Esophagus squamous epithelium (tissue), 5 donors: ENCODE results near the gene OR5AR1. TPM values are rescaled to one million over a fixed set of nuclear protein-coding genes. Genes with fewer than 3 reads are reported as not detected.
"Not testable (repeated sequence)": the region's sequence is repeated elsewhere in the genome, so short reads cannot be mapped to it uniquely, and the experiment has no call there.

Experiments
- DNase-seq: peaks from one replicate; lab custom pipeline; 2025; lab: John Stamatoyannopoulos, UW
- H3K27ac ChIP-seq, 4 donors: fragments of 200-600 bp; sonication (generic); one replicate each; pipeline ENCODE4 v1.5.1; 2016 to 2019; ENCODE audit warnings: mild to moderate bottlenecking in 1 of 4
- H3K27me3 ChIP-seq, 4 donors: fragments of 200-600 bp; sonication (generic); 1 replicate in 3 of 4; 2 replicates in 1 of 4; pipeline versions ENCODE4 v1.5.1 to v1.6.0; 2017 to 2021; ENCODE audit warnings: antibody characterized with exemption in 1 of 4
- H3K36me3 ChIP-seq, 3 donors: fragments of 200-600 bp; sonication (generic); one replicate each; pipeline ENCODE4 v1.5.1; 2016 to 2019
- H3K4me1 ChIP-seq, 3 donors: fragments of 200-600 bp; sonication (generic); one replicate each; pipeline ENCODE4 v1.5.1; 2017 to 2019
- H3K4me3 ChIP-seq, 4 donors: fragments of 200-600 bp; sonication (generic); 1 replicate in 3 of 4; 2 replicates in 1 of 4; pipeline ENCODE4 v1.5.1; 2016 to 2019; ENCODE audit warnings: mild to moderate bottlenecking in 2 of 4, moderate library complexity in 1 of 4
- H3K9me3 ChIP-seq, 3 donors: fragments of 200-600 bp; sonication (generic); one replicate each; pipeline ENCODE4 v1.5.1; 2016 to 2019
- CTCF ChIP-seq, 6 experiments: fragments of 450-650 bp in 4 of 6; fragments of 200-600 bp in 2 of 6; sonication (generic) in 2 of 6; IDR thresholded peaks; one replicate each; pipeline ENCODE4 v1.5.1; 2016 to 2019; ENCODE audit warnings: antibody characterized with exemption in 6 of 6, mild to moderate bottlenecking in 4 of 6, moderate library complexity in 4 of 6
- POLR2A ChIP-seq, 4 donors: fragments of 450-650 bp; IDR thresholded peaks; one replicate each; pipeline ENCODE4 v1.6.1; 2017; ENCODE audit warnings: antibody characterized with exemption in 4 of 4, mild to moderate bottlenecking in 4 of 4, moderate library complexity in 3 of 4
- WGBS, 2 donors: methylation state at CpG; one replicate each; pipeline ENCODE4 v1.1.5; 2018; 5-methylcytosine and 5-hydroxymethylcytosine counted together
- intact Hi-C: fragments of 100-400 bp; cut with DNase I; formaldehyde crosslinking; loops from one replicate; pipeline ENCODE4 v1.15.0; 2022
- total RNA-seq, 4 donors: library from RNA; depleted of rRNA; stranded (reverse); fragments of >200 nt; gene quantifications; one replicate each; pipeline ENCODE4 v1.1.0, GENCODE V29; 2016
- donor health status: DM: yes; HTN: yes; CAD: no.

The OR5AR1 gene
- total RNA-seq, 4 donors from 2014 or later = not detected

GRCh38 chr11:56637500-56637899 is 26.0 kb upstream of the OR5AR1 start:
- Histone ChIP-seq H3K36me3 (no peaks in the 10 kb centered on the region), H3K4me1 (no peaks in the 10 kb centered on the region), H3K27me3 (no peaks in the 10 kb centered on the region), H3K9me3 (peaks cover 0 to 3% (median 0%) of the 10 kb centered on the region in 3 donors), H3K27ac (no peak overlapping the region), H3K4me3 (no peak overlapping the region)
- TF ChIP-seq CTCF (IDR thresholded peaks at IDR 0.05) (no peak), POLR2A (IDR thresholded peaks at IDR 0.05) (no peak)
- 63 to 77% methylated on average over 3 of the region's 3 CpGs for WGBS, 2 donors
- intact Hi-C loops = no loop called here
- DNase-seq = no peak

- H3K27me3 ChIP-seq = no peaks in the 10 kb centered on the region
- DNase-seq = no peak
- no peak for TF ChIP-seq POLR2A (IDR thresholded peaks at IDR 0.05)
- H3K36me3 ChIP-seq = no peaks in the 10 kb centered on the region
- no peaks in the 10 kb centered on the region for H3K4me1 ChIP-seq
- WGBS, 2 donors = 53 to 60% methylated on average over 2 of the region's 2 CpGs
- H3K9me3 ChIP-seq = peaks cover 0 to 3% (median 0%) of the 10 kb centered on the region in 3 donors
- H3K4me3 ChIP-seq = no peak within 1 kb of the TSS
- no peak within 1 kb of the TSS for H3K27ac ChIP-seq
- intact Hi-C loops = no loop called here
Observed at GRCh38 chr11:56642339-56642738, 21.1 kb upstream of the OR5AR1 start, which contains the start of gene OR5AP2. TSS of gene OR5AP2 (minus strand) at chr11:56642439. CDS start at chr11:56642439, 0 bp downstream.

GRCh38 chr11:56659755-56660154 is 3.7 kb upstream of the OR5AR1 start:
- no peaks in the 10 kb centered on the region for H3K9me3 ChIP-seq
- H3K27me3 ChIP-seq = no peaks in the 10 kb centered on the region
- H3K4me3 ChIP-seq = no peak overlapping the region
- 22 to 25% methylated on average over 3 of the region's 3 CpGs for WGBS, 2 donors
- TF ChIP-seq CTCF (IDR thresholded peaks at IDR 0.05) = no peak
- TF ChIP-seq POLR2A (IDR thresholded peaks at IDR 0.05) = no peak
- intact Hi-C loops = no loop called here
- no peaks in the 10 kb centered on the region for H3K4me1 ChIP-seq
- H3K36me3 ChIP-seq = no peaks in the 10 kb centered on the region
- DNase-seq = no peak
- H3K27ac ChIP-seq = no peak overlapping the region

- no peak for DNase-seq
- Histone ChIP-seq H3K9me3 (no peaks in the 10 kb centered on the region), H3K36me3 (no peaks in the 10 kb centered on the region), H3K4me3 (no peak overlapping the region), H3K4me1 (no peaks in the 10 kb centered on the region), H3K27me3 (no peaks in the 10 kb centered on the region), H3K27ac (no peak overlapping the region)
- TF ChIP-seq POLR2A (IDR thresholded peaks at IDR 0.05) = no peak
- TF ChIP-seq CTCF (IDR thresholded peaks at IDR 0.05) = no peak
- intact Hi-C loops = no loop called here
- 50 to 52% methylated on average over 2 of the region's 2 CpGs for WGBS, 2 donors
Observed at GRCh38 chr11:56670984-56671383, 7.5 kb downstream of the OR5AR1 start.

- Histone ChIP-seq H3K4me1 (no peaks in the 10 kb centered on the region), H3K27me3 (no peaks in the 10 kb centered on the region), H3K36me3 (no peaks in the 10 kb centered on the region), H3K4me3 (no peak overlapping the region), H3K9me3 (no peaks in the 10 kb centered on the region), H3K27ac (no peak overlapping the region)
- DNase-seq = no peak
- intact Hi-C loops = no loop called here
- WGBS, 2 donors = 36 to 44% methylated on average over 1 of the region's 1 CpG
- no peak for TF ChIP-seq POLR2A (IDR thresholded peaks at IDR 0.05)
- no peak for TF ChIP-seq CTCF (IDR thresholded peaks at IDR 0.05)
Observed at GRCh38 chr11:56688554-56689100, 25.1 kb downstream of the OR5AR1 start.

- H3K4me1 ChIP-seq, H3K4me3 ChIP-seq, DNase-seq, H3K9me3 ChIP-seq, intact Hi-C loops, H3K27ac ChIP-seq, H3K27me3 ChIP-seq, H3K36me3 ChIP-seq: not testable (repeated sequence)
- WGBS, 2 donors = 71 to 89% methylated on average over 3 of the region's 3 CpGs
Observed at GRCh38 chr11:56691179-56691578, 27.7 kb downstream of the OR5AR1 start.
